ENCODE measurements around the gene CYP4F22. TPM values are rescaled to one million over a fixed set of nuclear protein-coding genes. Genes with fewer than 3 reads are reported as not detected.
"Not testable (repeated sequence)": the region's sequence is repeated elsewhere in the genome, so short reads cannot be mapped to it uniquely, and the experiment has no call there.

The CYP4F22 gene
- total RNA-seq, 1 experiment from 2014 or later: not detected

DNA sequence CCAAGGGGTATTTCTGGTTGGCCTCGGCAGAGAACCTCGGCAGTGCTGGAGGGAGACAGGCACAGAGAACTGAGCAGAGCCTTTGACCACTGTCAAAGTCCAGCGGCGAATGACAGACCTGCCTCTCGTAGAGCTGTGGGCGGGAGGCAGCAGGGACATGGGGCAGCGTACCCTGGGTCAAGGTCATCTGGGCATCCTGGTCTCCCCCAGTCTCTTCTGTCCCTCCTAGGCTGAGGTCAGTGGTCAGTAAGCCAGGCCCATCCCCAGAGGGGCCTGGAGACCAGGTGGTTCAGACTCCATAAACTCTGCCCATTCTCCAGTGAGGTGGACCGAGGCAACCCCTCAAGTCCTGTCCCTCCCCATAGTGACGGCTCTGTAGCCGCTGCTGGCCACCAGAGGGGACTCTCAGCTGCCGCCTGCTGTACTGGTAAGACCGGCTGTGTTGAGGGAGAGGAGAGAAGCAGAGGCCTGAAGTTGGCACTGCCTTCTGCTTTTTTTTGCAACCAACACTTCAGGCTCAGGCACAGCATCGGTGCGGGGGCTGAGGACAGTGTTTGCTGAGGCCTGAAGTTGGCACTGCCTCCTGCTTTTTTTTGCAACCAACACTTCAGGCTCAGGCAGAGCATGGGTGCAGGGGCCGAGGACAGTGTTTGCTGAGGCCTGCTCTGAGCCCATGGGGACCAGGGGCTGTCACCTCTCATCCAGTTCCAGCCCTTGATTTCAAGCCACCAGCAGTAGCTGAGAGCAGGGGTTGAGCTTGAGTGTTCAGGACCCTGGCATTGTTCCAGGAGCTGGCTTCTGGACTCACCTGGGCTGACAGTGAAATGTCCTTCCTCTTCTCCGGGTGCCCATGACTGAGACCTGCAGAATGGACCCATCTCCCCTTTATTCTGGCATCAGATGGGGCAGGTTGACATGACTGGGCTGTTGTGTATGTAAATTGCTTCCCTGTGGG, 28.7 kb upstream of the CYP4F22 start, which contains the start of gene PGLYRP2:
Gene PGLYRP2, minus strand, starts transcription at position 111 of the 955 bp plus-strand sequence. CDS start 130 bp downstream, outside the sequence.
- Histone ChIP-seq H2BK12ac (ENCODE audit: insufficient read length, low read depth, low read length) (no peak within 1 kb of the TSS), H3K56ac (ENCODE audit: insufficient read length, low read depth, low read length) (no peak within 1 kb of the TSS), H3K79me1 (ENCODE audit: insufficient read depth, low read depth, low read length, poor library complexity, severe bottlenecking) (no peaks in the 10 kb centered on the region), H2BK15ac (ENCODE audit: low read depth, low read length) (no peak within 1 kb of the TSS), H2BK120ac (ENCODE audit: low read depth, low read length, poor library complexity, severe bottlenecking) (no peak within 1 kb of the TSS), H3K27ac (ENCODE audit: insufficient read length, low read depth, low read length) (no peak within 1 kb of the TSS), H4K91ac (ENCODE audit: insufficient read length, low read depth, low read length) (no peak within 1 kb of the TSS), H3K79me2 (ENCODE audit: insufficient read depth, low read length) (no peaks in the 10 kb centered on the region), H3K14ac (ENCODE audit: insufficient read depth, low read length) (no peak within 1 kb of the TSS), H3K4ac (ENCODE audit: low read depth, low read length) (no peak within 1 kb of the TSS), H3K23me2 (ENCODE audit: insufficient read length, low read depth, low read length, poor library complexity, severe bottlenecking) (no peaks in the 10 kb centered on the region), H3K4me1 (ENCODE audit: insufficient read depth, low read length) (no peaks in the 10 kb centered on the region), H3K4me2 (ENCODE audit: insufficient read depth, insufficient read length, low read length) (no peak within 1 kb of the TSS), H2BK5ac (ENCODE audit: insufficient read length, low read length) (no peak within 1 kb of the TSS), H3K9me3 (ENCODE audit: control insufficient read depth, low read depth, low read length) (peaks cover 24% of the 10 kb centered on the region), H3K27me3 (ENCODE audit: insufficient read depth, low read length) (no peaks in the 10 kb centered on the region), H4K8ac (replicated peaks; ENCODE audit: insufficient read length, low read depth, low read length) (no peak within 1 kb of the TSS), H3K9ac (ENCODE audit: extremely low read depth, insufficient read length, low read length) (no peak within 1 kb of the TSS), H3K23ac (ENCODE audit: insufficient read length, low read depth, low read length) (no peak within 1 kb of the TSS), H4K20me1 (ENCODE audit: control insufficient read depth, insufficient read depth, insufficient read length) (no peaks in the 10 kb centered on the region), H3K18ac (ENCODE audit: insufficient read length, low read depth, low read length) (no peak within 1 kb of the TSS), H2AK5ac (ENCODE audit: insufficient read length, low read length) (no peak within 1 kb of the TSS), H3T11ph (ENCODE audit: low read length) (no peak within 1 kb of the TSS), H4K5ac (ENCODE audit: insufficient read length, low read depth, low read length) (no peak within 1 kb of the TSS), H2AFZ (ENCODE audit: low read length) (no peak within 1 kb of the TSS), H2BK20ac (ENCODE audit: low read depth, low read length, poor library complexity, severe bottlenecking) (no peak within 1 kb of the TSS)
- WGBS (ENCODE audit: extremely low coverage, insufficient read length, low lambda C conversion rate): no CpG with 5 or more reads among the region's 16 CpGs
- Mint-ChIP-seq H3K9me3 (peaks cover 31 to 87% of the 10 kb centered on the region in 2 experiments), H3K27me3 (ENCODE audit: low read depth) (peaks cover 4% of the 10 kb centered on the region), H3K36me3 (ENCODE audit: insufficient read depth in 1 of 3, low read depth in 3 of 3) (peaks cover 1 to 25% (median 12%) of the 10 kb centered on the region in 3 experiments; a peak in 4 of 7 replicates), H3K4me3 (no peak within 1 kb of the TSS), H3K4me1 (no peaks in the 10 kb centered on the region), H3K27ac (no peak within 1 kb of the TSS; a peak in 1 of 7 replicates)
- TF ChIP-seq, protein P1, sequence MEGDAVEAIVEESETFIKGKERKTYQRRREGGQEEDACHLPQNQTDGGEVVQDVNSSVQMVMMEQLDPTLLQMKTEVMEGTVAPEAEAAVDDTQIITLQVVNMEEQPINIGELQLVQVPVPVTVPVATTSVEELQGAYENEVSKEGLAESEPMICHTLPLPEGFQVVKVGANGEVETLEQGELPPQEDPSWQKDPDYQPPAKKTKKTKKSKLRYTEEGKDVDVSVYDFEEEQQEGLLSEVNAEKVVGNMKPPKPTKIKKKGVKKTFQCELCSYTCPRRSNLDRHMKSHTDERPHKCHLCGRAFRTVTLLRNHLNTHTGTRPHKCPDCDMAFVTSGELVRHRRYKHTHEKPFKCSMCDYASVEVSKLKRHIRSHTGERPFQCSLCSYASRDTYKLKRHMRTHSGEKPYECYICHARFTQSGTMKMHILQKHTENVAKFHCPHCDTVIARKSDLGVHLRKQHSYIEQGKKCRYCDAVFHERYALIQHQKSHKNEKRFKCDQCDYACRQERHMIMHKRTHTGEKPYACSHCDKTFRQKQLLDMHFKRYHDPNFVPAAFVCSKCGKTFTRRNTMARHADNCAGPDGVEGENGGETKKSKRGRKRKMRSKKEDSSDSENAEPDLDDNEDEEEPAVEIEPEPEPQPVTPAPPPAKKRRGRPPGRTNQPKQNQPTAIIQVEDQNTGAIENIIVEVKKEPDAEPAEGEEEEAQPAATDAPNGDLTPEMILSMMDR (conservative IDR thresholded peaks at IDR 0.05): no peak
- DNase-seq: peak; percentile 48

DNA sequence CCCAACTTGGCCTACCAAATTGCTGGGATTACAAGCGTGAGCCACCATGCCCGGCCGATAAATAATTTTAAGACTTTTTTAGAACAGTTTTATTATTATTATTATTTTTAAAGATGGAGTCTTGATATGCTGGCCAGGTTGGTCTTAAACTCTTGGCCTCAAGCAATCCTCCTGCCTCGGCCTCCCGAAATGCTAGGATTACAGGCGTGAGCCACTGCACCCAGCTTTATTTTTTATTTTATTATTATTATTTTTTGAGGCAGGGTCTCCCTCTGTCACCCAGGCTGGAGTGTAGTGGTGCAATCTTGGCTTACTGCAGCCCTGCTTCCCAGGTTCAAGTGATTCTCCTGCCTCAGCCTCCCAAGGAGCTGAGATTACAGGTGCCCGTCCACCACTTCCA, 27.3 kb upstream of the CYP4F22 start:
- H3K9me3 Mint-ChIP-seq: peaks cover 31 to 82% of the 10 kb centered on the region in 2 experiments
- H3K27ac Mint-ChIP-seq; H3K4me1 ChIP-seq (ENCODE audit: insufficient read depth, low read length); H3K79me2 ChIP-seq (ENCODE audit: insufficient read depth, low read length); H4K20me1 ChIP-seq (ENCODE audit: control insufficient read depth, insufficient read depth, insufficient read length); H3K4me3 Mint-ChIP-seq; H3K4me2 ChIP-seq (ENCODE audit: insufficient read depth, insufficient read length, low read length); H4K91ac ChIP-seq (ENCODE audit: insufficient read length, low read depth, low read length); H2BK15ac ChIP-seq (ENCODE audit: low read depth, low read length); H3K9ac ChIP-seq (ENCODE audit: extremely low read depth, insufficient read length, low read length); H2AFZ ChIP-seq (ENCODE audit: low read length); H3K18ac ChIP-seq (ENCODE audit: insufficient read length, low read depth, low read length); H3K4me1 Mint-ChIP-seq; H3K27me3 Mint-ChIP-seq (ENCODE audit: low read depth); H2AK5ac ChIP-seq (ENCODE audit: insufficient read length, low read length); H2BK120ac ChIP-seq (ENCODE audit: low read depth, low read length, poor library complexity, severe bottlenecking); H3K4ac ChIP-seq (ENCODE audit: low read depth, low read length); H3K56ac ChIP-seq (ENCODE audit: insufficient read length, low read depth, low read length); H4K5ac ChIP-seq (ENCODE audit: insufficient read length, low read depth, low read length); H3K14ac ChIP-seq (ENCODE audit: insufficient read depth, low read length); H2BK5ac ChIP-seq (ENCODE audit: insufficient read length, low read length); H3T11ph ChIP-seq (ENCODE audit: low read length); DNase-seq; H3K23me2 ChIP-seq (ENCODE audit: insufficient read length, low read depth, low read length, poor library complexity, severe bottlenecking); H2BK20ac ChIP-seq (ENCODE audit: low read depth, low read length, poor library complexity, severe bottlenecking); H3K27ac ChIP-seq (ENCODE audit: insufficient read length, low read depth, low read length); H3K27me3 ChIP-seq (ENCODE audit: insufficient read depth, low read length); H3K23ac ChIP-seq (ENCODE audit: insufficient read length, low read depth, low read length); H2BK12ac ChIP-seq (ENCODE audit: insufficient read length, low read depth, low read length); H4K8ac ChIP-seq (replicated peaks; ENCODE audit: insufficient read length, low read depth, low read length); H3K79me1 ChIP-seq (ENCODE audit: insufficient read depth, low read depth, low read length, poor library complexity, severe bottlenecking): not testable (repeated sequence)
- WGBS (ENCODE audit: extremely low coverage, insufficient read length, low lambda C conversion rate): no CpG with 5 or more reads among the region's 7 CpGs
- peaks cover 24% of the 10 kb centered on the region for H3K9me3 ChIP-seq (ENCODE audit: control insufficient read depth, low read depth, low read length)
- H3K36me3 Mint-ChIP-seq (ENCODE audit: insufficient read depth in 1 of 3, low read depth in 3 of 3): peaks cover 0 to 27% (median 12%) of the 10 kb centered on the region in 3 experiments; a peak in 3 of 7 replicates
